GM21390 (cell line): ENCODE measurements around the gene POLR2J.

Source experiments
- ATAC-seq: cut with Tn5 transposase; IDR thresholded peaks from one replicate; pipeline ENCODE4 v1.9.1; 2021; ENCODE audit not compliant: unreplicated experiment

Gene POLR2J

GRCh38 chr7:102444961-102445673, 33.6 kb downstream of the POLR2J start:
- peak; percentile 37 for ATAC-seq

GRCh38 chr7:102439963-102440795, 38.5 kb downstream of the POLR2J start:
- ATAC-seq: no peak

GRCh38 chr7:102436118-102436517, 42.6 kb downstream of the POLR2J start:
- no peak for ATAC-seq

GRCh38 chr7:102434039-102434486, 44.7 kb downstream of the POLR2J start:
- ATAC-seq: no peak

GRCh38 chr7:102433219-102434038, 45.3 kb downstream of the POLR2J start, which contains the start of gene ORAI2:
ORAI2 (plus strand) TSS chr7:102433575; CDS start chr7:102438957, 5,382 bp downstream.
- peak; percentile 60 for ATAC-seq

GRCh38 chr7:102432442-102433218, 46.1 kb downstream of the POLR2J start:
- peak; percentile 37 for ATAC-seq

- ATAC-seq: peak; percentile 29
These were observed 47.0 kb downstream of the POLR2J start for GRCh38 chr7:102431617-102432298.

GRCh38 chr7:102429141-102429899, 49.4 kb downstream of the POLR2J start:
- ATAC-seq: no peak

GRCh38 chr7:102427019-102427405, 51.7 kb downstream of the POLR2J start:
- no peak for ATAC-seq

GRCh38 chr7:102426268-102427018, 52.3 kb downstream of the POLR2J start:
- ATAC-seq: peak; percentile 59

GRCh38 chr7:102425639-102426267, 53.0 kb downstream of the POLR2J start:
- peak; percentile 67 for ATAC-seq

- ATAC-seq: no peak
These were observed 53.9 kb downstream of the POLR2J start for GRCh38 chr7:102424787-102425218.

GRCh38 chr7:102424129-102424551, 54.6 kb downstream of the POLR2J start:
- no peak for ATAC-seq
